ENCODE measurements around the gene POLD2.

DNA sequence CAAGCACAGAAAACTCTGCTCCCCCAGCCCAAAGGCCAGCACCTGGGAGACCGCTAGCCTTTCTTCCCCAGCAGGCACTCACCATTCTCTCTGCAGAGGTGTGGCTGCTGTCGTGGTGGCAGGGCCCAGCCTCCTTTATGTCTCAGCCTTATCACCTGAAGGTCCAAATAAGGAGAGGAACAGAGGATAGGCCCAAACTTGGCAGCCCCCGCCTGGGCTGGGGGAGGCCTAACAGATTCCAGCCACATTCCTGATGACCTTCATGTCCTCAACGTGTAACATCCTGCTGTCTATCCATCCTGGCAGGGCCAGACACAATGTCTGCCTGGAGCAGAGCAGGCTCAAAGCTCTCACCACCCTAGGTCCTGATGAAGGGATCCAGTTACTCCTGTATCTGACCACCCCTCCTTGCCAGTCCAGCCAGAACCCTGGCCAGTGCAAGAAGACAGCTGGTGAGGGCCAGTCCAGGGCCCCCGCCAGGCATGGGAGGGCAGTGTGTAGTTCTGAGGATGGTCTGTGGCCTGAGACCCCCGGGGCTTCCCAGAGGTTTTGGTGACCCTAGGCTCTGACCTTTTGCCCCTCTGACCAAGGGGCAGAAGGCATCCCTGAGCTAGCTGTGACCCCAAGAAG, 18.0 kb upstream of the POLD2 start, which contains the start of gene MYL7:
- no peak for TF ChIP-seq POLR2AphosphoS5 (IDR thresholded peaks at IDR 0.05)
- TF ChIP-seq, protein P1, sequence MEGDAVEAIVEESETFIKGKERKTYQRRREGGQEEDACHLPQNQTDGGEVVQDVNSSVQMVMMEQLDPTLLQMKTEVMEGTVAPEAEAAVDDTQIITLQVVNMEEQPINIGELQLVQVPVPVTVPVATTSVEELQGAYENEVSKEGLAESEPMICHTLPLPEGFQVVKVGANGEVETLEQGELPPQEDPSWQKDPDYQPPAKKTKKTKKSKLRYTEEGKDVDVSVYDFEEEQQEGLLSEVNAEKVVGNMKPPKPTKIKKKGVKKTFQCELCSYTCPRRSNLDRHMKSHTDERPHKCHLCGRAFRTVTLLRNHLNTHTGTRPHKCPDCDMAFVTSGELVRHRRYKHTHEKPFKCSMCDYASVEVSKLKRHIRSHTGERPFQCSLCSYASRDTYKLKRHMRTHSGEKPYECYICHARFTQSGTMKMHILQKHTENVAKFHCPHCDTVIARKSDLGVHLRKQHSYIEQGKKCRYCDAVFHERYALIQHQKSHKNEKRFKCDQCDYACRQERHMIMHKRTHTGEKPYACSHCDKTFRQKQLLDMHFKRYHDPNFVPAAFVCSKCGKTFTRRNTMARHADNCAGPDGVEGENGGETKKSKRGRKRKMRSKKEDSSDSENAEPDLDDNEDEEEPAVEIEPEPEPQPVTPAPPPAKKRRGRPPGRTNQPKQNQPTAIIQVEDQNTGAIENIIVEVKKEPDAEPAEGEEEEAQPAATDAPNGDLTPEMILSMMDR (IDR thresholded peaks at IDR 0.05; ENCODE audit: poor library complexity, severe bottlenecking) = no peak
- TF ChIP-seq EZH2 (IDR thresholded peaks at IDR 0.05; ENCODE audit: borderline replicate concordance, insufficient read depth, low read length, poor library complexity, severe bottlenecking) = no peak
- no peak for TF ChIP-seq EP300 (conservative IDR thresholded peaks at IDR 0.05; ENCODE audit: poor library complexity, severe bottlenecking)
- TF ChIP-seq, protein P2, sequence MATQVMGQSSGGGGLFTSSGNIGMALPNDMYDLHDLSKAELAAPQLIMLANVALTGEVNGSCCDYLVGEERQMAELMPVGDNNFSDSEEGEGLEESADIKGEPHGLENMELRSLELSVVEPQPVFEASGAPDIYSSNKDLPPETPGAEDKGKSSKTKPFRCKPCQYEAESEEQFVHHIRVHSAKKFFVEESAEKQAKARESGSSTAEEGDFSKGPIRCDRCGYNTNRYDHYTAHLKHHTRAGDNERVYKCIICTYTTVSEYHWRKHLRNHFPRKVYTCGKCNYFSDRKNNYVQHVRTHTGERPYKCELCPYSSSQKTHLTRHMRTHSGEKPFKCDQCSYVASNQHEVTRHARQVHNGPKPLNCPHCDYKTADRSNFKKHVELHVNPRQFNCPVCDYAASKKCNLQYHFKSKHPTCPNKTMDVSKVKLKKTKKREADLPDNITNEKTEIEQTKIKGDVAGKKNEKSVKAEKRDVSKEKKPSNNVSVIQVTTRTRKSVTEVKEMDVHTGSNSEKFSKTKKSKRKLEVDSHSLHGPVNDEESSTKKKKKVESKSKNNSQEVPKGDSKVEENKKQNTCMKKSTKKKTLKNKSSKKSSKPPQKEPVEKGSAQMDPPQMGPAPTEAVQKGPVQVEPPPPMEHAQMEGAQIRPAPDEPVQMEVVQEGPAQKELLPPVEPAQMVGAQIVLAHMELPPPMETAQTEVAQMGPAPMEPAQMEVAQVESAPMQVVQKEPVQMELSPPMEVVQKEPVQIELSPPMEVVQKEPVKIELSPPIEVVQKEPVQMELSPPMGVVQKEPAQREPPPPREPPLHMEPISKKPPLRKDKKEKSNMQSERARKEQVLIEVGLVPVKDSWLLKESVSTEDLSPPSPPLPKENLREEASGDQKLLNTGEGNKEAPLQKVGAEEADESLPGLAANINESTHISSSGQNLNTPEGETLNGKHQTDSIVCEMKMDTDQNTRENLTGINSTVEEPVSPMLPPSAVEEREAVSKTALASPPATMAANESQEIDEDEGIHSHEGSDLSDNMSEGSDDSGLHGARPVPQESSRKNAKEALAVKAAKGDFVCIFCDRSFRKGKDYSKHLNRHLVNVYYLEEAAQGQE (IDR thresholded peaks at IDR 0.05; ENCODE audit: borderline replicate concordance) = no peak
- TF ChIP-seq RAD21 (conservative IDR thresholded peaks at IDR 0.05) = no peak
- no peak for TF ChIP-seq SMC3 (conservative IDR thresholded peaks at IDR 0.05; ENCODE audit: poor library complexity)
